Neural cell (in vitro differentiated cells): ENCODE measurements around the gene OXLD1.

Experiments used
- CTCF ChIP-seq: fragments of 450-650 bp; IDR thresholded peaks from 2 replicates; pipeline ENCODE4 v1.5.1; 2014; ENCODE audit warnings: antibody characterized with exemption, mild to moderate bottlenecking, moderate library complexity; ENCODE audit not compliant: poor library complexity, severe bottlenecking
- EP300 ChIP-seq: fragments of 450-650 bp; conservative IDR thresholded peaks from 2 replicates; pipeline ENCODE4 v1.6.1; 2014; ENCODE audit warnings: antibody characterized with exemption, mild to moderate bottlenecking, moderate library complexity; ENCODE audit not compliant: poor library complexity, severe bottlenecking
- EZH2 ChIP-seq: fragments of 200-600, 300-800 bp; shearing (Covaris generic), sonication (generic); IDR thresholded peaks from 2 replicates; pipeline ENCODE4 v1.6.1; 2014; ENCODE audit warnings: antibody characterized with exemption, low read length, borderline replicate concordance, mild to moderate bottlenecking; ENCODE audit not compliant: insufficient read depth, poor library complexity, severe bottlenecking
- MXI1 ChIP-seq: fragments of 450-650 bp; conservative IDR thresholded peaks from 2 replicates; pipeline ENCODE4 v1.6.1; 2014; ENCODE audit warnings: antibody characterized with exemption, mild to moderate bottlenecking; ENCODE audit not compliant: poor library complexity, severe bottlenecking
- POLR2AphosphoS5 ChIP-seq: IDR thresholded peaks from 2 replicates; pipeline ENCODE4 v1.6.1; 2012
- REST ChIP-seq: IDR thresholded peaks from 2 replicates; pipeline ENCODE4 v1.6.1; 2012; ENCODE audit warnings: borderline replicate concordance
- TAF1 ChIP-seq: IDR thresholded peaks from 2 replicates; pipeline ENCODE4 v1.6.1; 2012; ENCODE audit warnings: low read depth

- TF ChIP-seq CTCF (no peak), EP300 (no peak), POLR2AphosphoS5 (no peak), MXI1 (no peak), EZH2 (no peak), REST (no peak), TAF1 (no peak)
Measured at GRCh38 chr17:81644976-81645952, 21.1 kb downstream of the OXLD1 start.
